ENCODE data around the gene CAPN12. TPM values are rescaled to one million over a fixed set of nuclear protein-coding genes. Genes with fewer than 3 reads are reported as not detected.
A peak's percentile ranks its signal among the peaks of the same experiment; 100 is the strongest.

CAPN12 gene
- total and polyA plus RNA-seq, 9 donors: 0.22 to 8.0 (median 3.1) TPM

- Histone ChIP-seq H3K36me3 (no peaks in the 10 kb centered on the region), H3K9me3 (no peaks in the 10 kb centered on the region), H3K27ac (peak overlapping the region in 1 of 2 donors; percentile 56), H3K4me1 (ENCODE audit: insufficient read depth) (peaks cover 17% of the 10 kb centered on the region), H3K27me3 (no peaks in the 10 kb centered on the region), H3K4me3 (no peak overlapping the region)
- WGBS, 3 donors: 53 to 58% (median 58%) methylated on average over 19 of the region's 19 CpGs
- no peak for DNase-seq
- TF ChIP-seq CTCF (IDR thresholded peaks at IDR 0.05): no peak
- TF ChIP-seq POLR2A (IDR thresholded peaks at IDR 0.05): no peak
- TF ChIP-seq EP300 (IDR thresholded peaks at IDR 0.05): no peak
- intact Hi-C loops (cut with DNase I): no loop called here
These were observed 50.7 kb downstream of the CAPN12 start for GRCh38 chr19:38693380-38694223.

- Histone ChIP-seq H3K27me3 (no peaks in the 10 kb centered on the region), H3K4me1 (ENCODE audit: insufficient read depth) (peaks cover 16% of the 10 kb centered on the region), H3K4me3 (no peak overlapping the region), H3K9me3 (no peaks in the 10 kb centered on the region), H3K27ac (peak overlapping the region; percentile 42 to 56), H3K36me3 (no peaks in the 10 kb centered on the region)
- intact Hi-C loops (cut with DNase I): no loop called here
- TF ChIP-seq CTCF (IDR thresholded peaks at IDR 0.05) (no peak), POLR2A (IDR thresholded peaks at IDR 0.05) (no peak), EP300 (IDR thresholded peaks at IDR 0.05) (no peak)
- DNase-seq: no peak
- 60 to 65% (median 65%) methylated on average over 24 to 25 of the region's 25 CpGs for whole genome bisulfite sequencing, 3 donors
These were observed 51.6 kb downstream of the CAPN12 start for GRCh38 chr19:38692458-38693379.

GRCh38 chr19:38691938-38692457 lies 52.3 kb downstream of the CAPN12 start:
- DNase-seq: peak in 3 of 5 donors; percentile 37 to 63 (median 57)
- Histone ChIP-seq H3K4me3 (no peak overlapping the region), H3K27me3 (no peaks in the 10 kb centered on the region), H3K36me3 (no peaks in the 10 kb centered on the region), H3K9me3 (no peaks in the 10 kb centered on the region), H3K4me1 (ENCODE audit: insufficient read depth) (peaks cover 16% of the 10 kb centered on the region), H3K27ac (peak overlapping the region; percentile 42 to 56)
- WGBS, 3 donors: 54 to 67% (median 59%) methylated on average over 15 of the region's 15 CpGs
- intact Hi-C loops (cut with DNase I): no loop called here
- peak; percentile 62 for TF ChIP-seq EP300 (IDR thresholded peaks at IDR 0.05)
- TF ChIP-seq CTCF (IDR thresholded peaks at IDR 0.05): no peak

GRCh38 chr19:38690832-38691231 lies 53.4 kb downstream of the CAPN12 start:
- no peak for DNase-seq
- Histone ChIP-seq H3K4me1 (ENCODE audit: insufficient read depth) (peaks cover 19% of the 10 kb centered on the region), H3K4me3 (no peak overlapping the region), H3K27ac (peak overlapping the region in 1 of 2 donors; percentile 11), H3K27me3 (no peaks in the 10 kb centered on the region), H3K36me3 (no peaks in the 10 kb centered on the region), H3K9me3 (no peaks in the 10 kb centered on the region)
- TF ChIP-seq CTCF (IDR thresholded peaks at IDR 0.05): no peak
- TF ChIP-seq EP300 (IDR thresholded peaks at IDR 0.05): no peak
- no peak for TF ChIP-seq POLR2A (IDR thresholded peaks at IDR 0.05)
- 78 to 83% (median 82%) methylated on average over 7 of the region's 7 CpGs for WGBS, 3 donors
- intact Hi-C loops (cut with DNase I): no loop called here
